Thyroid gland (tissue), 4 donors: ENCODE data around the gene OR6B1. TPM values are rescaled to one million over a fixed set of nuclear protein-coding genes. Genes with fewer than 3 reads are reported as not detected.

Experiments used
- DNase-seq, 2 donors: peaks; one replicate each; pipeline ENCODE4 v3.0.0-alpha.2; 2019
- H3K27ac ChIP-seq, 3 donors: fragments of 200-600 bp; sonication (generic); 1 replicate in 2 of 3; 2 replicates in 1 of 3; pipeline ENCODE4 v1.5.1; 2016 to 2019; ENCODE audit warnings: mild to moderate bottlenecking in 1 of 3, moderate library complexity in 1 of 3
- H3K27me3 ChIP-seq: fragments of 200-600 bp; sonication (generic); one replicate; pipeline ENCODE4 v1.5.1; 2019
- H3K36me3 ChIP-seq, 2 donors: fragments of 200-600 bp; sonication (generic); one replicate each; pipeline ENCODE4 v1.5.1; 2016 to 2019
- H3K4me1 ChIP-seq, 2 donors: fragments of 200-600 bp; sonication (generic); one replicate each; pipeline ENCODE4 v1.5.1; 2017 to 2019
- H3K4me3 ChIP-seq, 3 donors: fragments of 200-600 bp; sonication (generic); replicated peaks in 1 of 3; 1 replicate in 2 of 3; 2 replicates in 1 of 3; pipeline ENCODE4 v1.5.1; 2016; ENCODE audit warnings: mild to moderate bottlenecking in 1 of 3
- H3K9me3 ChIP-seq: fragments of 200-600 bp; sonication (generic); one replicate; pipeline ENCODE4 v1.5.1; 2017
- CTCF ChIP-seq, 6 experiments: fragments of 200-600 bp in 3 of 6; fragments of 450-650 bp in 3 of 6; sonication (generic) in 3 of 6; IDR thresholded peaks; one replicate each; pipeline ENCODE4 v1.5.1; 2016 to 2019; ENCODE audit warnings: antibody characterized with exemption in 6 of 6, mild to moderate bottlenecking in 2 of 6, inconsistent platforms in 1 of 6, moderate library complexity in 1 of 6
- POLR2A ChIP-seq, 2 donors: fragments of 450-650 bp; IDR thresholded peaks; one replicate each; pipeline ENCODE4 v1.6.1; 2017; ENCODE audit warnings: antibody characterized with exemption in 2 of 2, mild to moderate bottlenecking in 2 of 2, moderate library complexity in 1 of 2
- WGBS, 2 donors: methylation state at CpG; one replicate each; pipeline ENCODE4 v1.1.5; 2017; 5-methylcytosine and 5-hydroxymethylcytosine counted together
- intact Hi-C: fragments of 100-400 bp; cut with DNase I; formaldehyde crosslinking; loops from one replicate; pipeline ENCODE4 v1.15.1; 2023
- total RNA-seq, 4 donors: library from RNA; depleted of rRNA; stranded (reverse); fragments of >200 nt; gene quantifications; one replicate each; pipeline ENCODE4 v1.2.3, GENCODE V29; 2016

The OR6B1 gene
- total RNA-seq, 4 donors from 2014 or later = not detected

- TF ChIP-seq CTCF (IDR thresholded peaks at IDR 0.05) (no peak), POLR2A (IDR thresholded peaks at IDR 0.05) (no peak)
- Histone ChIP-seq H3K4me1 (no peaks in the 10 kb centered on the region), H3K27me3 (no peaks in the 10 kb centered on the region), H3K4me3 (no peak overlapping the region), H3K27ac (no peak overlapping the region), H3K36me3 (no peaks in the 10 kb centered on the region), H3K9me3 (no peaks in the 10 kb centered on the region)
- no peak for DNase-seq
- WGBS, 2 donors = 55 to 67% methylated on average over 1 of the region's 1 CpG
- intact Hi-C loops = no loop called here
These were observed 24.5 kb upstream of the OR6B1 start for GRCh38 chr7:143975617-143976016.

GRCh38 chr7:143978585-143978984 lies 21.5 kb upstream of the OR6B1 start:
- 90% methylated on average over 2 of the region's 2 CpGs for WGBS, 2 donors
- no peaks in the 10 kb centered on the region for H3K36me3 ChIP-seq
- intact Hi-C loops = no loop called here
- no peaks in the 10 kb centered on the region for H3K9me3 ChIP-seq
- TF ChIP-seq CTCF (IDR thresholded peaks at IDR 0.05) = no peak
- TF ChIP-seq POLR2A (IDR thresholded peaks at IDR 0.05) = no peak
- no peaks in the 10 kb centered on the region for H3K4me1 ChIP-seq
- no peak overlapping the region for H3K27ac ChIP-seq
- no peaks in the 10 kb centered on the region for H3K27me3 ChIP-seq
- no peak overlapping the region for H3K4me3 ChIP-seq
- DNase-seq = no peak

GRCh38 chr7:143979359-143979758 lies 20.8 kb upstream of the OR6B1 start:
- no peak for DNase-seq
- no peaks in the 10 kb centered on the region for H3K36me3 ChIP-seq
- no peak overlapping the region for H3K27ac ChIP-seq
- intact Hi-C loops = no loop called here
- H3K4me3 ChIP-seq = no peak overlapping the region
- no peak for TF ChIP-seq CTCF (IDR thresholded peaks at IDR 0.05)
- no peak for TF ChIP-seq POLR2A (IDR thresholded peaks at IDR 0.05)
- no peaks in the 10 kb centered on the region for H3K4me1 ChIP-seq
- H3K27me3 ChIP-seq = no peaks in the 10 kb centered on the region
- H3K9me3 ChIP-seq = no peaks in the 10 kb centered on the region
- WGBS, 2 donors = 89 to 98% methylated on average over 1 of the region's 1 CpG

GRCh38 chr7:143979998-143980397 lies 20.1 kb upstream of the OR6B1 start:
- Histone ChIP-seq H3K27ac (no peak overlapping the region), H3K36me3 (no peaks in the 10 kb centered on the region), H3K9me3 (no peaks in the 10 kb centered on the region), H3K4me3 (no peak overlapping the region), H3K27me3 (no peaks in the 10 kb centered on the region), H3K4me1 (no peaks in the 10 kb centered on the region)
- intact Hi-C loops = no loop called here
- WGBS, 2 donors = 79 to 81% methylated on average over 2 of the region's 2 CpGs
- no peak for TF ChIP-seq POLR2A (IDR thresholded peaks at IDR 0.05)
- no peak for TF ChIP-seq CTCF (IDR thresholded peaks at IDR 0.05)
- no peak for DNase-seq

- Histone ChIP-seq H3K9me3 (no peaks in the 10 kb centered on the region), H3K27ac (no peak overlapping the region), H3K4me1 (no peaks in the 10 kb centered on the region), H3K4me3 (no peak overlapping the region), H3K36me3 (no peaks in the 10 kb centered on the region), H3K27me3 (no peaks in the 10 kb centered on the region)
- intact Hi-C loops = no loop called here
- TF ChIP-seq POLR2A (IDR thresholded peaks at IDR 0.05) = no peak
- no peak for TF ChIP-seq CTCF (IDR thresholded peaks at IDR 0.05)
- DNase-seq = no peak
- WGBS, 2 donors = 89 to 93% methylated on average over 10 of the region's 10 CpGs
These were observed 19.2 kb upstream of the OR6B1 start for GRCh38 chr7:143980746-143981510.
